ENCODE data around the gene STPG4. TPM values are rescaled to one million over a fixed set of nuclear protein-coding genes. Genes with fewer than 3 reads are reported as not detected.

Gene STPG4
- total and polyA plus RNA-seq, 4 donors: 0.06 to 1.0 (median 0.20) TPM

GRCh38 chr2:47037678-47038077 lies 117.4 kb downstream of the STPG4 start:
- WGBS, 2 donors: 83 to 87% methylated on average over 9 of the region's 9 CpGs
- Histone ChIP-seq H3K4me3 (no peak overlapping the region), H3K27me3 (ENCODE audit: control insufficient read depth in 3 of 3, insufficient read depth in 3 of 3, low read length in 2 of 3) (no peaks in the 10 kb centered on the region), H3K9ac (ENCODE audit: insufficient read depth in 1 of 2, low read length in 2 of 2) (no peak overlapping the region), H3K36me3 (ENCODE audit: control insufficient read depth in 4 of 4, insufficient read depth in 4 of 4, low read length in 4 of 4) (peaks cover 0 to 15% (median 0%) of the 10 kb centered on the region in 4 donors), H3K27ac (ENCODE audit: low read depth in 1 of 2, low read length in 1 of 2) (peak overlapping the region in 1 of 2 donors; percentile 52), H3K9me3 (ENCODE audit: control insufficient read depth in 4 of 4, insufficient read depth in 3 of 4, low read length in 3 of 4) (no peaks in the 10 kb centered on the region), H3K4me1 (ENCODE audit: control insufficient read depth in 5 of 5, insufficient read depth in 5 of 5, low read length in 5 of 5) (peaks cover 18 to 43% (median 32%) of the 10 kb centered on the region in 5 donors)
- no peak for ATAC-seq (ENCODE audit: insufficient read depth, low FRiP score)
- DNase-seq: no peak
- TF ChIP-seq CTCF (IDR thresholded peaks at IDR 0.05; ENCODE audit: control extremely low read depth, extremely low read depth): no peak

Other genes starting within 250 kb of the STPG4 start
- 100 to 1,000 TPM in 1 of 2 donors, 10 to 100 TPM in 1; 80.0 to 101 TPM for gene MCFD2, start 239.5 kb downstream of the STPG4 start, total RNA-seq
- 10 to 100 TPM; 22.0 to 57.3 TPM for gene MCFD2, start 239.5 kb downstream of the STPG4 start, polyA plus RNA-seq
- 10 to 100 TPM; 23.6 to 65.9 TPM for gene TTC7A, start 214.1 kb downstream of the STPG4 start, total RNA-seq
- 10 to 100 TPM; 30.0 to 30.1 TPM for gene TTC7A, start 214.1 kb downstream of the STPG4 start, polyA plus RNA-seq
- gene CALM2, start 21.2 kb upstream of the STPG4 start, total RNA-seq: 100 to 1,000 TPM; 437 to 492 TPM
- gene CALM2, start 21.2 kb upstream of the STPG4 start, polyA plus RNA-seq: 100 to 1,000 TPM; 475 to 653 TPM
- gene EPCAM, start 214.0 kb upstream of the STPG4 start, total RNA-seq: 100 to 1,000 TPM; 127 to 216 TPM
- 100 to 1,000 TPM in 1 of 2 donors, 10 to 100 TPM in 1; 99.2 to 150 TPM for gene EPCAM, start 214.0 kb upstream of the STPG4 start, polyA plus RNA-seq
- gene MSH2, start 247.8 kb upstream of the STPG4 start, total RNA-seq: 10 to 100 TPM; 12.9 to 44.9 TPM
- 1 to 10 TPM; 6.4 to 8.1 TPM for gene MSH2, start 247.8 kb upstream of the STPG4 start, polyA plus RNA-seq

Data from lung (tissue), 12 donors.